Thoracic aorta (tissue), 2 donors: Measurements from ENCODE around the gene PHAF1. TPM values are rescaled to one million over a fixed set of nuclear protein-coding genes. Genes with fewer than 3 reads are reported as not detected.

Experiments used
- ATAC-seq: fragments of 150-250 bp; one replicate; pipeline ENCODE4 v1.8.0; 2017; ENCODE audit warnings: low read depth; ENCODE audit not compliant: insufficient number of reproducible peaks, low FRiP score
- DNase-seq: peaks from one replicate; pipeline ENCODE4 v3.0.0-alpha.2; 2020; ENCODE audit warnings: low spot score
- H3K27ac ChIP-seq, 2 donors: fragments of 200-600 bp; sonication (generic); 1 replicate in 1 of 2; 2 replicates in 1 of 2; pipeline ENCODE4 v1.5.1; 2016; ENCODE audit warnings: mild to moderate bottlenecking in 2 of 2, moderate library complexity in 2 of 2
- H3K27me3 ChIP-seq: fragments of 200-600 bp; sonication (generic); replicated peaks from 2 replicates; pipeline ENCODE4 v1.6.0; 2016; ENCODE audit warnings: mild to moderate bottlenecking; ENCODE audit not compliant: insufficient read depth
- H3K36me3 ChIP-seq: fragments of 200-600 bp; sonication (generic); one replicate; pipeline ENCODE4 v1.5.1; 2016
- H3K4me1 ChIP-seq, 2 donors: fragments of 200-600 bp; sonication (generic); 1 replicate in 1 of 2; 2 replicates in 1 of 2; pipeline versions ENCODE4 v1.5.1 to v1.6.0; 2016; ENCODE audit warnings: low read depth in 2 of 2, mild to moderate bottlenecking in 1 of 2; ENCODE audit not compliant: control insufficient read depth in 1 of 2
- H3K4me3 ChIP-seq: fragments of 200-600 bp; sonication (generic); 2 replicates; pipeline ENCODE4 v1.5.1; 2016; ENCODE audit warnings: mild to moderate bottlenecking
- H3K9me3 ChIP-seq: fragments of 200-600 bp; sonication (generic); 2 replicates; pipeline ENCODE4 v1.5.1; 2016
- total RNA-seq, 2 donors: library from RNA; depleted of rRNA; stranded (reverse); fragments of >200 nt; gene quantifications; one replicate each; pipeline versions ENCODE4 v1.1.0 to v1.2.3, GENCODE V29; 2016
- TF ChIP-seq, protein P1 (sequence below): fragments of 200-600 bp; sonication (generic); IDR thresholded peaks from one replicate; pipeline ENCODE4 v1.5.1; 2019; ENCODE audit warnings: antibody characterized with exemption

Gene PHAF1
- total RNA-seq, 2 donors from 2014 or later = 15.6 to 27.2 TPM

- Histone ChIP-seq H3K27me3 (no peaks in the 10 kb centered on the region), H3K4me1 (peaks cover 11 to 31% of the 10 kb centered on the region in 2 donors), H3K4me3 (peak overlapping the region; percentile 90), H3K9me3 (no peaks in the 10 kb centered on the region), H3K27ac (peak overlapping the region in 1 of 2 donors; percentile 89), H3K36me3 (no peaks in the 10 kb centered on the region)
- DNase-seq = peak; percentile 79
- no peak for ATAC-seq
- TF ChIP-seq, protein P1, sequence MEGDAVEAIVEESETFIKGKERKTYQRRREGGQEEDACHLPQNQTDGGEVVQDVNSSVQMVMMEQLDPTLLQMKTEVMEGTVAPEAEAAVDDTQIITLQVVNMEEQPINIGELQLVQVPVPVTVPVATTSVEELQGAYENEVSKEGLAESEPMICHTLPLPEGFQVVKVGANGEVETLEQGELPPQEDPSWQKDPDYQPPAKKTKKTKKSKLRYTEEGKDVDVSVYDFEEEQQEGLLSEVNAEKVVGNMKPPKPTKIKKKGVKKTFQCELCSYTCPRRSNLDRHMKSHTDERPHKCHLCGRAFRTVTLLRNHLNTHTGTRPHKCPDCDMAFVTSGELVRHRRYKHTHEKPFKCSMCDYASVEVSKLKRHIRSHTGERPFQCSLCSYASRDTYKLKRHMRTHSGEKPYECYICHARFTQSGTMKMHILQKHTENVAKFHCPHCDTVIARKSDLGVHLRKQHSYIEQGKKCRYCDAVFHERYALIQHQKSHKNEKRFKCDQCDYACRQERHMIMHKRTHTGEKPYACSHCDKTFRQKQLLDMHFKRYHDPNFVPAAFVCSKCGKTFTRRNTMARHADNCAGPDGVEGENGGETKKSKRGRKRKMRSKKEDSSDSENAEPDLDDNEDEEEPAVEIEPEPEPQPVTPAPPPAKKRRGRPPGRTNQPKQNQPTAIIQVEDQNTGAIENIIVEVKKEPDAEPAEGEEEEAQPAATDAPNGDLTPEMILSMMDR = peak; percentile 85
These were observed 75.4 kb downstream of the PHAF1 start for GRCh38 chr16:67184995-67185650.

GRCh38 chr16:67185651-67186134 is 76.0 kb downstream of the PHAF1 start:
- no peak for DNase-seq
- peaks cover 11 to 31% of the 10 kb centered on the region in 2 donors for H3K4me1 ChIP-seq
- TF ChIP-seq, protein P1 = no peak
- no peaks in the 10 kb centered on the region for H3K27me3 ChIP-seq
- no peak overlapping the region for H3K27ac ChIP-seq
- no peaks in the 10 kb centered on the region for H3K36me3 ChIP-seq
- ATAC-seq = no peak
- H3K4me3 ChIP-seq = peak overlapping the region; percentile 90
- no peaks in the 10 kb centered on the region for H3K9me3 ChIP-seq

DNA sequence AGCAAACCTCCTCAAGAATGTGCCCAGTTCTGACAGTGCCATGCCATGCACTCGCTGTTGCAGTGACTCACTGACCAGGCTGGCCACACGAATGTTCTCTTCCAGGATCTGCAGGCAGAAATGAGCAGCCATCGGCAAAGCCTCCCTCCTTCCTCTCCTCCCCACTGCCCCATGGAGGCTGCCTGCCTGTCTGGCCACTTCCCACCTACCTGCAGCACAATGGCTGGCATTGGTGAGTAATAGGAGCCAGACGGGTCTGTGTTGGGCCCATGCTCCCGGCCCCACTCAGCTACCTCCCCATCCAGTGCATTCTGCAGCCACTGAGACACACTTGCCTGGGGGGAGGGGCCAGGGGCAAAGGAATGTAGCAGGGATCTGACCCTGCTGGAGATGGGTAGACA is 76.8 kb downstream of the PHAF1 start:
- Histone ChIP-seq H3K36me3 (no peaks in the 10 kb centered on the region), H3K4me1 (peaks cover 13 to 27% of the 10 kb centered on the region in 2 donors), H3K9me3 (no peaks in the 10 kb centered on the region), H3K27me3 (no peaks in the 10 kb centered on the region), H3K27ac (no peak overlapping the region), H3K4me3 (no peak overlapping the region)
- ATAC-seq (no peak), DNase-seq (no peak)
- TF ChIP-seq, protein P1 = no peak

GRCh38 chr16:67187175-67187890 is 77.6 kb downstream of the PHAF1 start:
- Histone ChIP-seq H3K4me1 (peaks cover 15 to 27% of the 10 kb centered on the region in 2 donors), H3K9me3 (no peaks in the 10 kb centered on the region), H3K27me3 (no peaks in the 10 kb centered on the region), H3K36me3 (no peaks in the 10 kb centered on the region), H3K27ac (no peak overlapping the region), H3K4me3 (no peak overlapping the region)
- DNase-seq (no peak), ATAC-seq (no peak)
- TF ChIP-seq, protein P1 = no peak

GRCh38 chr16:67188323-67188722 is 78.6 kb downstream of the PHAF1 start:
- Histone ChIP-seq H3K27ac (no peak overlapping the region), H3K36me3 (no peaks in the 10 kb centered on the region)
- TF ChIP-seq, protein P1 = no peak

More at GRCh38 chr16:67188323-67188722, 78.6 kb downstream of the PHAF1 start:
- Histone ChIP-seq H3K9me3 (no peaks in the 10 kb centered on the region), H3K4me1 (peaks cover 21 to 37% of the 10 kb centered on the region in 2 donors), H3K4me3 (no peak overlapping the region), H3K27me3 (no peaks in the 10 kb centered on the region)
- no peak for ATAC-seq
- no peak for DNase-seq
